Fibroblast of the aortic adventitia (primary cell): Measurements from ENCODE around the gene SLF2. TPM values are rescaled to one million over a fixed set of nuclear protein-coding genes. Genes with fewer than 3 reads are reported as not detected.

Source experiments
- DNase-seq: peaks from one replicate; pipeline ENCODE4 v3.0.0-alpha.2; 2010; ENCODE audit warnings: low read depth
- H3K4me3 ChIP-seq: 2 replicates; pipeline ENCODE4 v1.5.1; 2011; ENCODE audit warnings: low read depth, mild to moderate bottlenecking, control low read depth, low read length, moderate library complexity
- total RNA-seq: library from RNA; depleted of rRNA; stranded (reverse); fragments of >200 nt; gene quantifications from 2 replicates; pipeline ENCODE4 v1.2.3, GENCODE V29; 2012; ENCODE audit warnings: low replicate concordance
- TF ChIP-seq, protein P1 (sequence below): IDR thresholded peaks from 2 replicates; pipeline ENCODE4 v1.5.1; 2011; ENCODE audit warnings: mild to moderate bottlenecking, low read length, control low read depth, inconsistent platforms; ENCODE audit not compliant: insufficient read depth

SLF2 gene
- total RNA-seq, 1 donor: 62.8 TPM

- DNase-seq: no peak
Measured at GRCh38 chr10:100909501-100910263, 3.1 kb upstream of the SLF2 start.

DNA sequence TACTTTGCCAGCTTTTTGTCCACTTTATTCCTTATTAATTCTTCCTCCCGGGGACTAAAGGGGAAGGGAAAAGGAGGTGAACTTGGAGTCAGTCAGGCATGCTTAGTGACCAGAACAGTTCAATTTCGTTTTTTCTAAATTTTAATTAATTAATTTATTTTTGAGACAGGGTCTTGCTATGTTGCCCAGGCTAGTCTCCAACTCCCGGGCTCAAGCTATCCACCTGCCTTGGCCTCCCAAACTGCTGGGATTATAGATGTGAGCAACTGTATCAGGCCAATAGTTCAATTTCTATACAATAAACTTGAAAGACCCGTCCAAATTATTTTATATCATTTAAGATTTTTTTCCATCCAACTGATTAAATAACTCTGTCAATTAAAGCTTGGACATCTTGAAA, 1.3 kb upstream of the SLF2 start:
- no peak overlapping the region for H3K4me3 ChIP-seq
- DNase-seq: no peak
- TF ChIP-seq, protein P1, sequence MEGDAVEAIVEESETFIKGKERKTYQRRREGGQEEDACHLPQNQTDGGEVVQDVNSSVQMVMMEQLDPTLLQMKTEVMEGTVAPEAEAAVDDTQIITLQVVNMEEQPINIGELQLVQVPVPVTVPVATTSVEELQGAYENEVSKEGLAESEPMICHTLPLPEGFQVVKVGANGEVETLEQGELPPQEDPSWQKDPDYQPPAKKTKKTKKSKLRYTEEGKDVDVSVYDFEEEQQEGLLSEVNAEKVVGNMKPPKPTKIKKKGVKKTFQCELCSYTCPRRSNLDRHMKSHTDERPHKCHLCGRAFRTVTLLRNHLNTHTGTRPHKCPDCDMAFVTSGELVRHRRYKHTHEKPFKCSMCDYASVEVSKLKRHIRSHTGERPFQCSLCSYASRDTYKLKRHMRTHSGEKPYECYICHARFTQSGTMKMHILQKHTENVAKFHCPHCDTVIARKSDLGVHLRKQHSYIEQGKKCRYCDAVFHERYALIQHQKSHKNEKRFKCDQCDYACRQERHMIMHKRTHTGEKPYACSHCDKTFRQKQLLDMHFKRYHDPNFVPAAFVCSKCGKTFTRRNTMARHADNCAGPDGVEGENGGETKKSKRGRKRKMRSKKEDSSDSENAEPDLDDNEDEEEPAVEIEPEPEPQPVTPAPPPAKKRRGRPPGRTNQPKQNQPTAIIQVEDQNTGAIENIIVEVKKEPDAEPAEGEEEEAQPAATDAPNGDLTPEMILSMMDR: no peak

More at GRCh38 chr10:100909501-100910263, 3.1 kb upstream of the SLF2 start:
- no peak overlapping the region for H3K4me3 ChIP-seq
- TF ChIP-seq, protein P1: no peak

DNA sequence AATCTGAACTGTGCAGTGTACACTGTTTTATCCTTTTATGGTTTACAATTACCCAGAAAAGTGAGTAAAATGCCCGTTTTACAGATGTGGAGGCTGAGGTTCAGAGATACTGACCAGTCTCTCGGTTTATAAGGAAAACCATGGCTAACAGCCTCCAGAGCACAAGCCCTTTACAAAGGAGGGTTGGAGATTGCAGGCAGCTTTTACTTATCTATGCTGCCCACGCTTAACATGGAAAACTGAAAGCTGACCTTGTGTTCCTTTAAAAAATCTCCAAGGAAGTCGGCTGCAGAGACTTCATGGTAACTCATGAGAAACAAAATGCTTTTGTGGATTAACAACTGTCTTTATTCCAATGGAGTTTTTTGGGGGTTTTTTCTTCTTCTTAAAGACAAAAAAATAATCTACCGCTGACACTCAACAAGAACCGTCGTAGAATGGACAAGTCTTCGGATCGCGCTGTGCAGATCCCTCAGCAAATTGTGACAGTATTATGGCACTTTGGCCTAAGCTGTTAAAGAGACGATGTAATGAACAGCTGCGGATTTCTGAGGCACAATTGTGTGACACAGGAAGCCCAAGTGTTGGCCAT, 654 bp upstream of the SLF2 start:
- DNase-seq: peak; percentile 51
- TF ChIP-seq, protein P1: no peak

GRCh38 chr10:100913470-100913865, 705 bp downstream of the SLF2 start:
- peak overlapping the region; percentile 96 for H3K4me3 ChIP-seq
- TF ChIP-seq, protein P1: no peak
- DNase-seq: no peak

More for the DNA sequence above, 654 bp upstream of the SLF2 start:
- peak overlapping the region; percentile 66 for H3K4me3 ChIP-seq

DNA sequence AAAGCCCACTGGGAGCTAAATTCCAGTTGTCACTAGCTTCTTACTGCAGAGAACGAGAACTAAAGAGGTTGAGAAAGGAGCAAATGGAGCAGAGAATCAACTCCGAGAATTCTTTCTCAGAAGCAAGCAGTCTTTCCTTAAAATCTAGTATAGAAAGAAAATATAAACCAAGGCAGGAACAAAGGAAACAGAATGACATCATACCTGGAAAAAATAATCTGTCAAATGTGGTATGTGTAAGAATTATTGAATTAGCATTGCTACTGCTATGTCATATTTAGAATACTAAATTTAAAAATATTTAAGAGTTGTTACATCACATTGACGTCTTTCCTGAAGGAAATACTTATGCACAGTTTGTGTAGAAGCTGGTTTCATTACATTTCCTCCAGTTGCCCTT, 4.3 kb downstream of the SLF2 start:
- TF ChIP-seq, protein P1: no peak
- no peak overlapping the region for H3K4me3 ChIP-seq
- DNase-seq: no peak

DNA sequence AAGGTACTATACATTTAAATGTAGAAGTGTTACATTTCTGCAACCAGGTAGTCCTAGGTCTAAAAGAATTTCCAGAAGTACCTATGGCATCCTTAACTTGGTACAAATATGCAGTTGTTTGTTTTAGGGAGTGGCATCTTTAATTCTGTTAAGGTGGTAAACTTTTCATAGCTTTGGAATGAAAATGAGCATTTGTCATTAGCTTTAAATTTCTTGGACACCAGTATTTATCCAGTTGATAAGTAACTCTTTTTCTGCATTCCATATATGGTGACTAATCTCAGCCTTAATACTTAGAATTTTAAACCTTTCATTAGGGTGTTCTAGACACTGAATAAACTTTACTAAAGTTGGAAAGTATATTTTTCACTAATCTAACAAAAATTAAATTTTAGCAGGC, 10.8 kb downstream of the SLF2 start:
- TF ChIP-seq, protein P1: no peak
- no peak overlapping the region for H3K4me3 ChIP-seq
- DNase-seq: no peak

DNA sequence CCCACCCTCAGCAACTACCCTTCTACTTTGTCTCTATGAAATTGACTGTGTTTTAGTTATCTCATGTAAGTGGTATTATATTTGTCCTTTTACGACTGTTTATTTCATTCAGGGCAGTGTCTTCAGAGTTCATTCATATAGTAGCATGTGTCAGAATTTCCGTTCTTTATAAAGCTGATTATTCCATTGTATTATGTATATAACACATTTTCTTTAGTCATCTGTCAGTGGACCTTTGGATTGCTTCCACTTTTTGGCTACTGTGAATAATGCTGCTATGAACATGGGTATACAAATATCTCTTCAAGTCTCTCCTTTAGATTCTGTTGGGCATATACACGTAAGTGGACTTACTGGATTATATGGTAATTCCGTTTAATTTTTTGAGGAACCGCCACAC, 14.5 kb downstream of the SLF2 start:
- TF ChIP-seq, protein P1: no peak
- no peak for DNase-seq
- no peak overlapping the region for H3K4me3 ChIP-seq
